Measurements from ENCODE around the gene RNF208.

RNF208 gene

GRCh38 chr9:137227853-137228505 is 5.9 kb upstream of the RNF208 start:
- DNase-seq (ENCODE audit: low read depth in 2 of 2), result no peak

- DNase-seq (ENCODE audit: low read depth in 2 of 2), result peak; percentile 73 to 77
Observed at GRCh38 chr9:137227054-137227852, 5.2 kb upstream of the RNF208 start, which contains the start of gene RNF224. TSS of gene RNF224 (plus strand) at chr9:137227502. CDS start at chr9:137228336, 834 bp downstream.

GRCh38 chr9:137226338-137227053 is 4.5 kb upstream of the RNF208 start:
- no peak for DNase-seq (ENCODE audit: low read depth in 2 of 2)

GRCh38 chr9:137225699-137226331 is 3.8 kb upstream of the RNF208 start:
- DNase-seq (ENCODE audit: low read depth in 2 of 2), result no peak

GRCh38 chr9:137224830-137225694 is 3.0 kb upstream of the RNF208 start, which contains the start of gene CYSRT1:
TSS of gene CYSRT1 (plus strand) at chr9:137225174. CDS start at chr9:137225622, 448 bp downstream.
- DNase-seq (ENCODE audit: low read depth in 2 of 2), result no peak

- peak; percentile 98 to 99 for DNase-seq (ENCODE audit: low read depth in 2 of 2)
Observed at GRCh38 chr9:137223078-137223970, 1.3 kb upstream of the RNF208 start.

- no peak for DNase-seq (ENCODE audit: low read depth in 2 of 2)
Observed at GRCh38 chr9:137221506-137222111, 431 bp downstream of the RNF208 start.

- no peak for DNase-seq (ENCODE audit: low read depth in 2 of 2)
Observed at GRCh38 chr9:137221095-137221505, 940 bp downstream of the RNF208 start.

- DNase-seq (ENCODE audit: low read depth in 2 of 2), result no peak
Observed at GRCh38 chr9:137220317-137221094, 1.5 kb downstream of the RNF208 start.

- DNase-seq (ENCODE audit: low read depth in 2 of 2), result no peak
Observed at GRCh38 chr9:137219757-137220316, 2.2 kb downstream of the RNF208 start.

- DNase-seq (ENCODE audit: low read depth in 2 of 2), result no peak
Observed at GRCh38 chr9:137218754-137219271, 3.2 kb downstream of the RNF208 start.

GRCh38 chr9:137218212-137218753 is 3.8 kb downstream of the RNF208 start:
- DNase-seq (ENCODE audit: low read depth in 2 of 2), result no peak

GRCh38 chr9:137217276-137218211 is 4.5 kb downstream of the RNF208 start:
- DNase-seq (ENCODE audit: low read depth in 2 of 2), result no peak

- DNase-seq (ENCODE audit: low read depth in 2 of 2), result no peak
Observed at GRCh38 chr9:137216188-137216965, 5.7 kb downstream of the RNF208 start.

GRCh38 chr9:137215196-137215986 is 6.6 kb downstream of the RNF208 start:
- DNase-seq (ENCODE audit: low read depth in 2 of 2), result no peak
